ENCODE measurements around the gene BRD9.
"Not testable (repeated sequence)": the region's sequence is repeated elsewhere in the genome, so short reads cannot be mapped to it uniquely, and the experiment has no call there.

Gene BRD9

GRCh38 chr5:845676-846601 is 46.7 kb downstream of the BRD9 start:
- not testable (repeated sequence) for DNase-seq (ENCODE audit: extremely low read depth, low read depth)

- not testable (repeated sequence) for DNase-seq (ENCODE audit: extremely low read depth, low read depth)
Observed at GRCh38 chr5:845031-845675, 47.4 kb downstream of the BRD9 start.

- DNase-seq (ENCODE audit: extremely low read depth, low read depth), result not testable (repeated sequence)
Observed at GRCh38 chr5:844426-844825, 48.2 kb downstream of the BRD9 start.

- not testable (repeated sequence) for DNase-seq (ENCODE audit: extremely low read depth, low read depth)
Observed at GRCh38 chr5:843926-844325, 48.7 kb downstream of the BRD9 start.

- DNase-seq (ENCODE audit: extremely low read depth, low read depth), result not testable (repeated sequence)
Observed at GRCh38 chr5:843371-843770, 49.2 kb downstream of the BRD9 start.

GRCh38 chr5:842402-843221 is 50.0 kb downstream of the BRD9 start:
- DNase-seq (ENCODE audit: extremely low read depth, low read depth), result not testable (repeated sequence)

GRCh38 chr5:841531-842401 is 50.8 kb downstream of the BRD9 start:
- DNase-seq (ENCODE audit: extremely low read depth, low read depth), result not testable (repeated sequence)

- not testable (repeated sequence) for DNase-seq (ENCODE audit: extremely low read depth, low read depth)
Observed at GRCh38 chr5:840974-841435, 51.6 kb downstream of the BRD9 start.

- not testable (repeated sequence) for DNase-seq (ENCODE audit: extremely low read depth, low read depth)
Observed at GRCh38 chr5:840118-840973, 52.3 kb downstream of the BRD9 start.

GRCh38 chr5:838431-838851 is 54.2 kb downstream of the BRD9 start:
- not testable (repeated sequence) for DNase-seq (ENCODE audit: extremely low read depth, low read depth)

GRCh38 chr5:837621-838121 is 54.9 kb downstream of the BRD9 start:
- DNase-seq (ENCODE audit: extremely low read depth, low read depth), result not testable (repeated sequence)

- not testable (repeated sequence) for DNase-seq (ENCODE audit: extremely low read depth, low read depth)
Observed at GRCh38 chr5:835933-836612, 56.5 kb downstream of the BRD9 start.

- not testable (repeated sequence) for DNase-seq (ENCODE audit: extremely low read depth, low read depth)
Observed at GRCh38 chr5:834013-834412, 58.6 kb downstream of the BRD9 start.

- not testable (repeated sequence) for DNase-seq (ENCODE audit: extremely low read depth, low read depth)
Observed at GRCh38 chr5:828194-828593, 64.4 kb downstream of the BRD9 start.

- DNase-seq (ENCODE audit: extremely low read depth, low read depth), result not testable (repeated sequence)
Observed at GRCh38 chr5:825544-825943, 67.1 kb downstream of the BRD9 start.
